Ovary (tissue), 3 donors: ENCODE results near the gene PPFIBP2.

Experiments
- EP300 ChIP-seq: sonication (generic); formaldehyde crosslinking; IDR thresholded peaks from one replicate; pipeline ENCODE4 v1.6.1; 2017; ENCODE audit warnings: antibody characterized with exemption
- POLR2A ChIP-seq: fragments of 450-650 bp; IDR thresholded peaks from one replicate; pipeline ENCODE4 v1.6.1; 2017; ENCODE audit warnings: antibody characterized with exemption, mild to moderate bottlenecking, moderate library complexity
- TF ChIP-seq, protein P1 (sequence below), 3 donors: fragments of 450-650 bp in 2 of 3; fragments of 200-600 bp in 1 of 3; IDR thresholded peaks; one replicate each; pipeline versions ENCODE4 v1.5.1 to v1.8.0; 2016 to 2022; ENCODE audit warnings: antibody characterized with exemption in 3 of 3, mild to moderate bottlenecking in 1 of 3
- donor health status: DM: no; HTN: no; CAD: no.

DNA sequence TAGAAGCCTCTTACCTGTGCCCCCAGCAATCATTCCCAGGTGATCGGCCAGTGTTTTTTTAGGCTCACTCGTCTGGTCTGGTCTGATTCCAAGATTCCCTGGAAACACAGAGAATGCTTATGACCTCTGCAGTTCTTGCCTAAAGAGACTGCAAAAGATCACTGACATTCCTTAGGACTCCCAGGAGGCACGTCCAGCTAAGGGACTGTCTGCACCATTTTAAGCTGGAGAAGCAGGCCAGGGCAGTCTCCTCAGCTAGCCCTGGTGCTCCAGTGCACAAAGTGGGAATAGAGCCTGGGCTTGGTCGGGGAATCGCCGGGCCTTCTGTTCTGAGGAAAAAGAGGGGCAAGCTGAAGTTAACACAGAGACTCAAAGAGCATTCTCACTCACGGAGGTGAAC, 154.7 kb downstream of the PPFIBP2 start:
- TF ChIP-seq, protein P1, sequence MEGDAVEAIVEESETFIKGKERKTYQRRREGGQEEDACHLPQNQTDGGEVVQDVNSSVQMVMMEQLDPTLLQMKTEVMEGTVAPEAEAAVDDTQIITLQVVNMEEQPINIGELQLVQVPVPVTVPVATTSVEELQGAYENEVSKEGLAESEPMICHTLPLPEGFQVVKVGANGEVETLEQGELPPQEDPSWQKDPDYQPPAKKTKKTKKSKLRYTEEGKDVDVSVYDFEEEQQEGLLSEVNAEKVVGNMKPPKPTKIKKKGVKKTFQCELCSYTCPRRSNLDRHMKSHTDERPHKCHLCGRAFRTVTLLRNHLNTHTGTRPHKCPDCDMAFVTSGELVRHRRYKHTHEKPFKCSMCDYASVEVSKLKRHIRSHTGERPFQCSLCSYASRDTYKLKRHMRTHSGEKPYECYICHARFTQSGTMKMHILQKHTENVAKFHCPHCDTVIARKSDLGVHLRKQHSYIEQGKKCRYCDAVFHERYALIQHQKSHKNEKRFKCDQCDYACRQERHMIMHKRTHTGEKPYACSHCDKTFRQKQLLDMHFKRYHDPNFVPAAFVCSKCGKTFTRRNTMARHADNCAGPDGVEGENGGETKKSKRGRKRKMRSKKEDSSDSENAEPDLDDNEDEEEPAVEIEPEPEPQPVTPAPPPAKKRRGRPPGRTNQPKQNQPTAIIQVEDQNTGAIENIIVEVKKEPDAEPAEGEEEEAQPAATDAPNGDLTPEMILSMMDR (IDR thresholded peaks at IDR 0.05), result no peak
- TF ChIP-seq POLR2A, result no peak
- no peak for TF ChIP-seq EP300
